HFF-Myc (cell line): ENCODE results near the gene BTBD19.
"Not testable (repeated sequence)": the region's sequence is repeated elsewhere in the genome, so short reads cannot be mapped to it uniquely, and the experiment has no call there.

Experiments used
- DNase-seq: peaks from one replicate; pipeline ENCODE4 v3.0.0-alpha.2; 2011; ENCODE audit warnings: low read depth; ENCODE audit errors: extremely low read depth
- H3K4me3 ChIP-seq: replicated peaks from 2 replicates; pipeline ENCODE4 v1.5.1; 2011; ENCODE audit warnings: low read depth, mild to moderate bottlenecking, control low read depth, low read length
- CTCF ChIP-seq: IDR thresholded peaks from 2 replicates; pipeline ENCODE4 v1.5.1; 2012; ENCODE audit warnings: mild to moderate bottlenecking, low read depth, low read length, control low read depth; ENCODE audit errors: missing control alignments

Gene BTBD19

GRCh38 chr1:44806704-44807363 is 1.5 kb upstream of the BTBD19 start, which contains the start of gene DYNLT4:
TSS of gene DYNLT4 (minus strand) at chr1:44807351. CDS start at chr1:44806668, 683 bp downstream.
- H3K4me3 ChIP-seq: peak within 1 kb of the TSS; percentile 49
- no peak for DNase-seq
- no peak for TF ChIP-seq CTCF

- H3K4me3 ChIP-seq: peak overlapping the region; percentile 49
- TF ChIP-seq CTCF: no peak
- peak; percentile 100 for DNase-seq
These were observed 810 bp upstream of the BTBD19 start for GRCh38 chr1:44807364-44808062.

GRCh38 chr1:44808938-44809917 is 905 bp downstream of the BTBD19 start:
- no peak for DNase-seq
- peak overlapping the region; percentile 49 for H3K4me3 ChIP-seq
- no peak for TF ChIP-seq CTCF

GRCh38 chr1:44810101-44810761 is 1.9 kb downstream of the BTBD19 start:
- no peak for TF ChIP-seq CTCF
- H3K4me3 ChIP-seq: peak overlapping the region; percentile 49; the same call in 1 of the 2 replicates
- no peak for DNase-seq

GRCh38 chr1:44810762-44811105 is 2.4 kb downstream of the BTBD19 start:
- H3K4me3 ChIP-seq, DNase-seq: not testable (repeated sequence)

- no peak for TF ChIP-seq CTCF
- no peak overlapping the region for H3K4me3 ChIP-seq
- no peak for DNase-seq
These were observed 2.9 kb downstream of the BTBD19 start for GRCh38 chr1:44811234-44811633.
